ENCODE measurements around the gene ISCA1. TPM values are rescaled to one million over a fixed set of nuclear protein-coding genes. Genes with fewer than 3 reads are reported as not detected.

The ISCA1 gene
- total RNA-seq, 1 experiment from 2014 or later, result 12.2 TPM

GRCh38 chr9:86230858-86231257, 51.5 kb downstream of the ISCA1 start:
- no peak for DNase-seq (ENCODE audit: low spot score)

- no peak for DNase-seq (ENCODE audit: low spot score)
These were observed 59.7 kb downstream of the ISCA1 start for GRCh38 chr9:86222667-86223066.

DNA sequence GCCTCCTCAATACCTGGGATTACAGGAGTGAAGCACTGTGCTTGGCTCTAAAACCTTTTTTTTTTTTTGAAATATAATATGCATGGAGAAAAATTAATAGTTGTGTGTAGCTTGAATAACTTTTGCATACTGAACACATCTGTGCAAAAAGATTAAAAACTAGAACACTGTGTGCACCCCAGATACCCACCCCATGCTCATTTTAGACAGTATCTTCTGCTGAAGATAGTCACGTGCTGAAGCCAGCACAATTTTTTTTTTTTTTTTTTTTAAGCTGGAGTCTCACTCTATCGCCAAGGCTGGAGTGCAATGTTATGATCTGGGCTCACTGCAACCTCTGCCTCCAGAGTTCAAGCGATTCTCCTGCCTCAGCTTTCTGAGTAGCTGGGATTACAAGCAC, 62.7 kb downstream of the ISCA1 start:
- DNase-seq (ENCODE audit: low spot score), result no peak

GRCh38 chr9:86217076-86217755, 65.1 kb downstream of the ISCA1 start:
- no peak for DNase-seq (ENCODE audit: low spot score)

Small RNA genes lying within 50 kb of the gene (small RNA-seq; reads per million reads assigned to genes)
- not detected for gene AL137849.1
- gene RN7SKP264, result not detected

Other genes starting within 250 kb of the ISCA1 start
- gene GOLM1, start 183.0 kb downstream of the ISCA1 start, total RNA-seq (2014; rRNA removed; shearing (Covaris generic)), result 41.0 and 50.7 TPM in 2 replicates
- gene C9orf153, start 22.9 kb downstream of the ISCA1 start, total RNA-seq (2014; rRNA removed; shearing (Covaris generic)), result 0.56 TPM in 1 of 2 replicates, not detected in the other
- gene TUT7, start 71.9 kb upstream of the ISCA1 start, total RNA-seq (2014; rRNA removed; shearing (Covaris generic)), result 10.2 and 11.1 TPM in 2 replicates